Brain microvascular endothelial cell (primary cell): ENCODE measurements around the gene SH2D4B.

Source experiments
- DNase-seq: peaks from one replicate; pipeline ENCODE4 v3.0.0-alpha.2; 2020
- H3K27ac ChIP-seq: fragments of 250-450 bp; sonication (Bioruptor Pico); 2 replicates; pipeline ENCODE4 v1.5.1; 2020; ENCODE audit warnings: mild to moderate bottlenecking, moderate library complexity
- H3K27me3 ChIP-seq: fragments of 250-450 bp; sonication (Bioruptor Pico); replicated peaks from 2 replicates; pipeline ENCODE4 v1.5.1; 2020; ENCODE audit warnings: mild to moderate bottlenecking
- H3K36me3 ChIP-seq: fragments of 250-450 bp; sonication (Bioruptor Pico); replicated peaks from 2 replicates; pipeline ENCODE4 v1.5.1; 2020; ENCODE audit warnings: mild to moderate bottlenecking
- H3K4me3 ChIP-seq: 2 replicates; pipeline ENCODE4 v1.5.1; 2011; ENCODE audit warnings: low read depth, mild to moderate bottlenecking, control low read depth, low read length, moderate library complexity
- in situ Hi-C: cut with HindIII; loops from 2 replicates; pipeline ENCODE4 v1.10.0; 2017; ENCODE audit warnings: low sequenced_read_pairs, low pct_ligation_motif_present
- TF ChIP-seq, protein P1 (sequence below): IDR thresholded peaks from 2 replicates; pipeline ENCODE4 v1.5.1; 2011; ENCODE audit warnings: low read depth, mild to moderate bottlenecking, moderate library complexity, low read length, control low read depth, inconsistent platforms; ENCODE audit errors: missing control alignments

SH2D4B gene

DNA sequence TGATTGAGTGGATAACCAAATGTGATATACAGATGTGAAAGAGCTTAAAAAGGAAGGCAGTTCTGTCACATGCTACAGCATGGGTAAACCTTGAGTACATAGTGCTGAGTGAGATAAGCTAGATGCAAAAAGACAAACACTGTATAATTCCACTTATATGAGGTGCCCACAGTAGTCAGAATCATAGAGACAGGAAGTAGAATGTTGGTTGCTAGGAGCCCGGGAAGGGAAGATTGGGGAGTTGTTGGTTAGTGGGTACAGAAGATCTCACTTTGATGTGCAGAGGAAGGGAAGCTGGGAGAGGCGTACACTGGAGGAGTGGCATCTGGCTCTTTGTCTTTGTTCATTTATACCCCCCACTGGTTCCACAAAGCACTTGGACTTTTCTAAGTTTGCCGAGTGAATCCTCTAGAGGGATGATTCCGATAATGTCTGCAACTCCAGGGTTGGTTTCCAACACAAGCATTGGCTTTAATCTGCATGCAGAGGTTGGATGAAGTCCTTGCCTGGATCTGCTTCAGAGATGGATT, 44.1 kb upstream of the SH2D4B start:
- H3K4me3 ChIP-seq: no peak overlapping the region
- peaks cover 38% of the 10 kb centered on the region for H3K36me3 ChIP-seq
- in situ Hi-C loops: no loop called here
- TF ChIP-seq, protein P1, sequence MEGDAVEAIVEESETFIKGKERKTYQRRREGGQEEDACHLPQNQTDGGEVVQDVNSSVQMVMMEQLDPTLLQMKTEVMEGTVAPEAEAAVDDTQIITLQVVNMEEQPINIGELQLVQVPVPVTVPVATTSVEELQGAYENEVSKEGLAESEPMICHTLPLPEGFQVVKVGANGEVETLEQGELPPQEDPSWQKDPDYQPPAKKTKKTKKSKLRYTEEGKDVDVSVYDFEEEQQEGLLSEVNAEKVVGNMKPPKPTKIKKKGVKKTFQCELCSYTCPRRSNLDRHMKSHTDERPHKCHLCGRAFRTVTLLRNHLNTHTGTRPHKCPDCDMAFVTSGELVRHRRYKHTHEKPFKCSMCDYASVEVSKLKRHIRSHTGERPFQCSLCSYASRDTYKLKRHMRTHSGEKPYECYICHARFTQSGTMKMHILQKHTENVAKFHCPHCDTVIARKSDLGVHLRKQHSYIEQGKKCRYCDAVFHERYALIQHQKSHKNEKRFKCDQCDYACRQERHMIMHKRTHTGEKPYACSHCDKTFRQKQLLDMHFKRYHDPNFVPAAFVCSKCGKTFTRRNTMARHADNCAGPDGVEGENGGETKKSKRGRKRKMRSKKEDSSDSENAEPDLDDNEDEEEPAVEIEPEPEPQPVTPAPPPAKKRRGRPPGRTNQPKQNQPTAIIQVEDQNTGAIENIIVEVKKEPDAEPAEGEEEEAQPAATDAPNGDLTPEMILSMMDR: no peak
- no peaks in the 10 kb centered on the region for H3K27me3 ChIP-seq
- DNase-seq: peak; percentile 86
- peak overlapping the region; percentile 39 for H3K27ac ChIP-seq

DNA sequence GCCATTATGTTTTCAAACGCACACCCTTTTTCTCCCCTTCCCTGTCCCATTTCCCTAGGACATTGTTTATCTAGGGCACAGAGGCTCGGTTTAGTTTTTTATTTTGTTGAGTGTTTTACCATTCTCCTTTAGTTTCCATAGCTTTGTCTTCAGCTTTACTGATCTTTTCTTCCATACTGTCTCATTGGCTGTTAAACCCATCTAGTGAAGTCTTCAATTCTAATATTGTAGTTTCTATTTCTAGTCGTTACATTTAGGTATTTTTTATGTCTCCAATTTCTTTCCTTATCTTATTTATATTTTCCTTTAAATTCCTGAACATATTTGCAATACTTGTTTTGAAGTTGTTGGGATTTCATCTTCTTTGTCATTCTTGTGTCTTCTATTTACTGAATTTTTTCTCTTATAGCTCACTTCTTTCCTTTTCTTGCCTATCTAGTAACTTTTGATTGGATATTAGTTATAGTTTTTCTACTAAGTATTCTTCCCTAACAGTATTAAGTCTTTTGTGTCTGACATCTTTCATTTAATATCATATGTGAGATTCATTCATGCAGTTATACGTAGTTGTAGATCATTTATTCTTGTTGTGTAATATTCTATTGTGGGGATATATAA, 41.0 kb upstream of the SH2D4B start:
- TF ChIP-seq, protein P1: no peak
- Histone ChIP-seq H3K27me3 (no peaks in the 10 kb centered on the region), H3K4me3 (no peak overlapping the region), H3K36me3 (peaks cover 24% of the 10 kb centered on the region), H3K27ac (peak overlapping the region; percentile 56)
- in situ Hi-C loops: no loop called here
- DNase-seq: no peak

GRCh38 chr10:80497187-80498077, 40.3 kb upstream of the SH2D4B start:
- peak overlapping the region; percentile 56 for H3K27ac ChIP-seq
- TF ChIP-seq, protein P1: no peak

GRCh38 chr10:80498078-80498832, 39.4 kb upstream of the SH2D4B start:
- Histone ChIP-seq H3K4me3 (no peak overlapping the region), H3K36me3 (peaks cover 17% of the 10 kb centered on the region)
- no peak for DNase-seq

More at GRCh38 chr10:80497187-80498077, 40.3 kb upstream of the SH2D4B start:
- DNase-seq: peak; percentile 46
- Histone ChIP-seq H3K36me3 (peaks cover 21% of the 10 kb centered on the region), H3K4me3 (no peak overlapping the region), H3K27me3 (no peaks in the 10 kb centered on the region)
- in situ Hi-C loops: no loop called here

More at GRCh38 chr10:80498078-80498832, 39.4 kb upstream of the SH2D4B start:
- in situ Hi-C loops: no loop called here
- peak overlapping the region; percentile 56 for H3K27ac ChIP-seq
- TF ChIP-seq, protein P1: no peak
- H3K27me3 ChIP-seq: no peaks in the 10 kb centered on the region
